Mucosa of rectum (tissue), 2 donors: ENCODE measurements around the gene TMEM178A.

Experiments used
- H3K27ac ChIP-seq, 2 donors: one replicate each; pipeline ENCODE4 v1.7.0; 2013; ENCODE audit warnings: inconsistent platforms in 2 of 2, low read depth in 2 of 2, low read length in 2 of 2
- H3K27me3 ChIP-seq, 2 donors: one replicate each; pipeline ENCODE4 v1.7.0; 2013; ENCODE audit warnings: low read length in 2 of 2; ENCODE audit not compliant: control insufficient read depth in 2 of 2, insufficient read depth in 2 of 2
- H3K36me3 ChIP-seq, 2 donors: one replicate each; pipeline ENCODE4 v1.7.0; 2013; ENCODE audit warnings: low read length in 2 of 2; ENCODE audit not compliant: control insufficient read depth in 2 of 2, insufficient read depth in 2 of 2
- H3K4me1 ChIP-seq, 2 donors: one replicate each; pipeline ENCODE4 v1.7.0; 2013; ENCODE audit warnings: low read length in 2 of 2, mild to moderate bottlenecking in 1 of 2; ENCODE audit not compliant: control insufficient read depth in 2 of 2, insufficient read depth in 2 of 2
- H3K4me3 ChIP-seq, 2 donors: one replicate each; pipeline ENCODE4 v1.7.0; 2013; ENCODE audit warnings: low read length in 2 of 2
- H3K9ac ChIP-seq, 2 donors: one replicate each; pipeline ENCODE4 v1.7.0; 2013; ENCODE audit warnings: low read length in 2 of 2, low read depth in 1 of 2, mild to moderate bottlenecking in 1 of 2
- H3K9me3 ChIP-seq, 2 donors: one replicate each; pipeline ENCODE4 v1.7.0; 2013; ENCODE audit warnings: low read length in 2 of 2; ENCODE audit not compliant: control insufficient read depth in 2 of 2
- donor health status: healthy.
- donor health status: Normal muscosa, but diverticular disease.

Gene TMEM178A

DNA sequence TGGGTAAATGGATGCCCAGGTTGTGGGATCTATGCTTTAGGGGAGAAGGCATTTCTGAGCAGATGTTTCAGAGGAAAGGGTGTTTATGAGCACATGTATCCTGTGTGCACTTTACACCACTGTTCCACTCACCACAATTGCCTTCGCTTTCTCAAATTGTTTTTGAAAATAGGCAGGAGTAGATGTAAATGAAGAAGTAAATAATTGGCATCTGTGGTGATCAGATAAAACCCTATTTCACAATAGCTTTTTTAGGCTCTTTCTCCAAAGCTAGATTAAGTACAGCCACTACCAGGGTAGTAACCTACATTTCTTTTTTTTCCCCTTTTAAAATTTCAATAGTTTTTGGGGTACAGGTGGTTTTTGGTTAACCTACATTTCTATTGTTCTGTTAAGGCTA is 40.6 kb downstream of the TMEM178A start:
- Histone ChIP-seq H3K27me3 (peaks cover 0 to 2% of the 10 kb centered on the region in 2 donors), H3K9ac (no peak overlapping the region), H3K4me3 (no peak overlapping the region), H3K36me3 (no peaks in the 10 kb centered on the region), H3K4me1 (no peaks in the 10 kb centered on the region), H3K27ac (no peak overlapping the region), H3K9me3 (peaks cover 4% of the 10 kb centered on the region in 2 donors)

DNA sequence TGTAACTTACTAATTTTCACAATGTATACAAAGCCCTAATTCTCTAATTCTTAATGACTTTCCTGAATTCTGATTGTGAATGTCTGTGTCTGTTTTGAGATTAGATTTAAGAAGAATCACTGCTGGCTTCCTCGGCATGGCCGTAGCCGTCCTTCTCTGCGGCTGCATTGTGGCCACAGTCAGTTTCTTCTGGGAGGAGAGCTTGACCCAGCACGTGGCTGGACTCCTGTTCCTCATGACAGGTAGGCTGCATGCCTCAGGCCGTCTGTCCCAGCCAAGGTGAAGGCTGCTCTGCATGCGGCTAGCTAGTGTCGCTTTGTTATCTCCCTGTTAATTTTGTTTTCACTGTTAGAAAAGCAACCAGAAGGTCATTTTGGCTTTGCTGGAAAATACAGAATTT is 41.2 kb downstream of the TMEM178A start:
- Histone ChIP-seq H3K36me3 (no peaks in the 10 kb centered on the region), H3K27ac (no peak overlapping the region), H3K27me3 (peaks cover 0 to 2% of the 10 kb centered on the region in 2 donors), H3K4me1 (no peaks in the 10 kb centered on the region), H3K9me3 (peaks cover 3 to 4% of the 10 kb centered on the region in 2 donors), H3K4me3 (no peak overlapping the region), H3K9ac (no peak overlapping the region)

GRCh38 chr2:39708003-39708402 is 42.3 kb downstream of the TMEM178A start:
- Histone ChIP-seq H3K9ac (no peak overlapping the region), H3K9me3 (no peaks in the 10 kb centered on the region), H3K27me3 (peaks cover 0 to 2% of the 10 kb centered on the region in 2 donors), H3K36me3 (no peaks in the 10 kb centered on the region), H3K4me1 (no peaks in the 10 kb centered on the region), H3K4me3 (no peak overlapping the region), H3K27ac (no peak overlapping the region)

DNA sequence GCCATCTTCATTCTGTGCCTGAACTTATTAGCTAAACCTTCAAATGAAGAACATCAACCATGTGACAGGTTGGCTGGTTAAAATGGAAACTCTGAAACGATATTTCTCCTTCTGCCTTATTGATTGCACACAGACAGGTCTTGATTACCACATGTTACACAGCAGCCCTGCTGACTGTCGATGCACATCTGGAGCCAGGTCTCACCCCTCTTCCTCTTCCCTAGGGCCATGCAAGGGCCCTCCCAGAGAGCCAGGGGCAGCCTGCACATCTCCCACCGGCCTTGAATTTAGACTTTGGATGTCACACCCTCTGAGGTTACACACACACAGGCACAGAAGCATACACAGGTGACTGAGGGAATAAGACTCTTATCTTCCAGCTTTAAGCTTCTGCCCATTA is 45.1 kb downstream of the TMEM178A start:
- H3K27me3 ChIP-seq, result peaks cover 0 to 2% of the 10 kb centered on the region in 2 donors
- H3K9ac ChIP-seq, result no peak overlapping the region
- no peaks in the 10 kb centered on the region for H3K9me3 ChIP-seq
- H3K4me1 ChIP-seq, result no peaks in the 10 kb centered on the region
- H3K36me3 ChIP-seq, result no peaks in the 10 kb centered on the region
- H3K27ac ChIP-seq, result no peak overlapping the region
- H3K4me3 ChIP-seq, result no peak overlapping the region

GRCh38 chr2:39712953-39713352 is 47.2 kb downstream of the TMEM178A start:
- Histone ChIP-seq H3K27me3 (no peaks in the 10 kb centered on the region), H3K27ac (no peak overlapping the region), H3K4me1 (no peaks in the 10 kb centered on the region), H3K4me3 (no peak overlapping the region), H3K9ac (no peak overlapping the region), H3K9me3 (no peaks in the 10 kb centered on the region), H3K36me3 (no peaks in the 10 kb centered on the region)

GRCh38 chr2:39715095-39715494 is 49.4 kb downstream of the TMEM178A start:
- Histone ChIP-seq H3K27me3 (no peaks in the 10 kb centered on the region), H3K9me3 (no peaks in the 10 kb centered on the region), H3K36me3 (no peaks in the 10 kb centered on the region), H3K9ac (no peak overlapping the region), H3K27ac (no peak overlapping the region), H3K4me3 (no peak overlapping the region), H3K4me1 (no peaks in the 10 kb centered on the region)

GRCh38 chr2:39715822-39716221 is 50.1 kb downstream of the TMEM178A start:
- no peak overlapping the region for H3K27ac ChIP-seq
- no peaks in the 10 kb centered on the region for H3K27me3 ChIP-seq
- no peaks in the 10 kb centered on the region for H3K4me1 ChIP-seq
- H3K9ac ChIP-seq, result no peak overlapping the region
- H3K9me3 ChIP-seq, result no peaks in the 10 kb centered on the region
- no peak overlapping the region for H3K4me3 ChIP-seq
- no peaks in the 10 kb centered on the region for H3K36me3 ChIP-seq

DNA sequence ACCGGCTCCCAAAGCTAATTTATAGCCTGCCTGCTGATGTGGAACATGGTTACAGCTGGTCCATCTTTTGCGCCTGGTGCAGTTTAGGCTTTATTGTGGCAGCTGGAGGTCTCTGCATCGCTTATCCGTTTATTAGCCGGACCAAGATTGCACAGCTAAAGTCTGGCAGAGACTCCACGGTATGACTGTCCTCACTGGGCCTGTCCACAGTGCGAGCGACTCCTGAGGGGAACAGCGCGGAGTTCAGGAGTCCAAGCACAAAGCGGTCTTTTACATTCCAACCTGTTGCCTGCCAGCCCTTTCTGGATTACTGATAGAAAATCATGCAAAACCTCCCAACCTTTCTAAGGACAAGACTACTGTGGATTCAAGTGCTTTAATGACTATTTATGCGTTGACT is 51.4 kb downstream of the TMEM178A start:
- no peaks in the 10 kb centered on the region for H3K36me3 ChIP-seq
- no peaks in the 10 kb centered on the region for H3K27me3 ChIP-seq
- H3K9me3 ChIP-seq, result no peaks in the 10 kb centered on the region
- no peaks in the 10 kb centered on the region for H3K4me1 ChIP-seq
- H3K9ac ChIP-seq, result no peak overlapping the region
- no peak overlapping the region for H3K4me3 ChIP-seq
- H3K27ac ChIP-seq, result no peak overlapping the region

- H3K4me3 ChIP-seq, result no peak overlapping the region
- H3K27ac ChIP-seq, result no peak overlapping the region
- no peak overlapping the region for H3K9ac ChIP-seq
- H3K27me3 ChIP-seq, result no peaks in the 10 kb centered on the region
- no peaks in the 10 kb centered on the region for H3K9me3 ChIP-seq
- H3K36me3 ChIP-seq, result no peaks in the 10 kb centered on the region
- no peaks in the 10 kb centered on the region for H3K4me1 ChIP-seq
Measured at GRCh38 chr2:39718483-39718882, 52.8 kb downstream of the TMEM178A start.

DNA sequence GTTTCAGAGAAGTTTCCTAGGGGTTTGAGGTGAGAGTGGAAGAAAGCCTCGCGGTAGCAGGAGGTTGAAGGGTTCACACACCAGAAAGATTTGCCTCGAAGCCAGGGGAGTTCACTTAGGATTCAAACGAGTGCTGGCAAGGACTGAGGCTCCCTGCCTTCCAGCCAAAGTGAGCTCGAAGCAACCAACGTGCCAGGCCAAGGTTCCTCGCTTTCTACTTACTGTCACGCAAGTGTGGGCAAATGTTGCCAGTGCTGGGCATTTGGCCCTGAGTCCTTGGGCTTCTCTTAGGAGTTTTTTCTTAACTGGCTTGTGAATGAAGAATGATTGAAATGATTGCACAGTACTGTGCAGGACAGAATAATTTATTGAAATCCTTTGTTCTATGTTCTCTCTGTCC is 53.6 kb downstream of the TMEM178A start:
- H3K27ac ChIP-seq, result no peak overlapping the region
- H3K36me3 ChIP-seq, result no peaks in the 10 kb centered on the region
- no peaks in the 10 kb centered on the region for H3K9me3 ChIP-seq
- H3K4me1 ChIP-seq, result no peaks in the 10 kb centered on the region
- no peak overlapping the region for H3K4me3 ChIP-seq
- no peak overlapping the region for H3K9ac ChIP-seq
- H3K27me3 ChIP-seq, result no peaks in the 10 kb centered on the region

GRCh38 chr2:39720970-39721369 is 55.3 kb downstream of the TMEM178A start:
- Histone ChIP-seq H3K27me3 (no peaks in the 10 kb centered on the region), H3K27ac (no peak overlapping the region), H3K9me3 (no peaks in the 10 kb centered on the region), H3K9ac (no peak overlapping the region), H3K4me1 (no peaks in the 10 kb centered on the region), H3K4me3 (no peak overlapping the region), H3K36me3 (no peaks in the 10 kb centered on the region)
